NT2/D1 (cell line): Measurements from ENCODE around the gene EML6.
"Not testable (repeated sequence)": the region's sequence is repeated elsewhere in the genome, so short reads cannot be mapped to it uniquely, and the experiment has no call there.

Experiments used
- DNase-seq: peaks from one replicate; pipeline ENCODE4 v3.0.0-alpha.2; 2011; ENCODE audit warnings: low read depth, low spot score
- H3K27me3 ChIP-seq: 2 replicates; pipeline ENCODE4 v1.6.0; 2011; ENCODE audit warnings: mild to moderate bottlenecking; ENCODE audit not compliant: insufficient read length, insufficient read depth
- H3K36me3 ChIP-seq: 2 replicates; pipeline ENCODE4 v1.6.1; 2011; ENCODE audit warnings: mild to moderate bottlenecking, low read length, mixed read lengths; ENCODE audit not compliant: insufficient read depth, insufficient read length
- H3K4me1 ChIP-seq: 2 replicates; pipeline ENCODE4 v1.5.1; 2011; ENCODE audit not compliant: insufficient read depth, insufficient read length
- H3K4me3 ChIP-seq: 2 replicates; pipeline ENCODE4 v1.5.1; 2011; ENCODE audit warnings: low read depth; ENCODE audit not compliant: insufficient read length
- H3K9ac ChIP-seq: 2 replicates; pipeline ENCODE4 v1.6.0; 2011; ENCODE audit warnings: low read depth; ENCODE audit not compliant: insufficient read length
- H3K9me3 ChIP-seq: 2 replicates; pipeline ENCODE4 v1.5.1; 2011; ENCODE audit warnings: mild to moderate bottlenecking, low read length; ENCODE audit not compliant: insufficient read depth
- SUZ12 ChIP-seq: IDR thresholded peaks from 2 replicates; pipeline ENCODE4 v1.6.1; 2011; ENCODE audit not compliant: insufficient read length, insufficient read depth; ENCODE audit errors: extremely low read depth
- YY1 ChIP-seq: IDR thresholded peaks from 2 replicates; pipeline ENCODE4 v1.6.1; 2011; ENCODE audit not compliant: insufficient read length, insufficient read depth
- ZNF274 ChIP-seq: IDR thresholded peaks from 2 replicates; pipeline ENCODE4 v1.6.1; 2011; ENCODE audit warnings: mild to moderate bottlenecking, low read depth, low read length

Gene EML6

DNA sequence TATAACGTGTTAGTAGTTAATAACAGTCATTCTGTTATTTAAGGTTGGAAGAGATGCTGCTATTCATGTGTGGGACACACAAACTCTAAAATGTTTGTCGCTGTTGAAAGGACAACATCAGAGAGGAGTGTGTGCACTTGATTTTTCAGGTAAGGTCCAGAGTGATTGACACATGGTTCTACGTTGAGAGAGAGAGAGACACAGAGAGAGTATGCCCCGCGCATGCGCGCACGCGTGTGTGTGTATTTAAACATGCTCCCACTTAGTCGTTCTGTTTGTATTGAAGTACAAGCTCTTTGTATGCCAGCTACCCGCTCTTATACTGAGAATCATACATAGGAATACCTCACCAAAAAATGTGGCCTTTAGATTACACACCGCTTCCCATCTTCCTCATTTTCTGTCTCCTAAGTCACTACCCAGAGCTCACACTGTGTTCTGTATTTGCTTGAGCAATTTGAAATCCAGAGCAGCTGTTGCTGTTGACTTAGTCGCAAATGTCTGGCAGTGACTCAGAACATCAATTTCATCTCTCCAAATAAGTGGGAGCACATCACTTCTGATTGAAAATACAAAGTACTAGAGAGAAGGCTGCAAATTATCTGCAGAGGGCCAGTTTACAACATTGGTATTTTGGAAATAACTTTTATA lies 148.1 kb downstream of the EML6 start:
- H3K9me3 ChIP-seq, result no peaks in the 10 kb centered on the region
- no peaks in the 10 kb centered on the region for H3K27me3 ChIP-seq
- no peak overlapping the region for H3K9ac ChIP-seq
- no peaks in the 10 kb centered on the region for H3K4me1 ChIP-seq
- TF ChIP-seq YY1 (no peak), SUZ12 (no peak), ZNF274 (no peak)
- no peak overlapping the region for H3K4me3 ChIP-seq
- H3K36me3 ChIP-seq, result no peaks in the 10 kb centered on the region
- DNase-seq, result no peak

DNA sequence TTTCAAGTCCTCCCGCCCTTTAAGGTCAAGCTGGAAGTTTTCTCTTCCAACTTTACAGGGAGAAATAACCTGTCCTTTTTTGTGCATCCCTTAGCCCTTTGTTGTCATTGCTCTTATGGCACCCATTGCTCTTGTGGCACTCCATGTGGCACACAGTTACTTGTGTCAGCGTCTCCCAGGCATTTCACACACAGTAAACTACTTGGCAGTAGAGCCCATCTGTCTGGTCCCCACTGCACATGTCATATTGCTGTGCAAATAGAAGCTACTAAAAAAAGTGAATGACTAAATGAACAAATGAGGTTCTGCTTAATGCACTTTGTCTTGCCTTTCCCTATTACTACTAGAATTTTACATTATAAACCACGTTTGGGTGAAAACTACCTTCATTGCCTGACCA lies 149.3 kb downstream of the EML6 start:
- H3K9ac ChIP-seq, result no peak overlapping the region
- DNase-seq, result no peak
- TF ChIP-seq ZNF274 (no peak), YY1 (no peak), SUZ12 (no peak)
- H3K9me3 ChIP-seq, result no peaks in the 10 kb centered on the region
- H3K36me3 ChIP-seq, result no peaks in the 10 kb centered on the region
- H3K27me3 ChIP-seq, result no peaks in the 10 kb centered on the region
- no peak overlapping the region for H3K4me3 ChIP-seq
- H3K4me1 ChIP-seq, result no peaks in the 10 kb centered on the region

DNA sequence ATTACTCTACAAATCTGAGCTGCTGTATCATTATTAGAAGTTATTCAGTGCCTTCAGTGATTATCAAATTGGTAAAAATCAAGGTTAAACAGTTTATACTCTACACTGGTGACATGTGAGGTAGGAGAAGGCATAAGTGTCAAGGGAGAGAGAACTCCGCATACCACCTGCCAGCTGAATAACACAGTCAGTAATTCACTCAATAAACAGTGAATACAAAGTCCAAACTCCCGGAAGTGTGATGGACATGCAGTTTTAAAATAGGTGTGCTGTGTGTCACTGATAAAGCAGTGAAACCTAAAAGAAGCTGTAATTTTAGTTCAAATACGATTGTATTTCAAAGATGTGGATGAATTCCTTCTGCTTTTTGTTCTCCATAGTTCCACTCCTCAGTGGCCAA lies 149.8 kb downstream of the EML6 start:
- H3K27me3 ChIP-seq, H3K9ac ChIP-seq, H3K36me3 ChIP-seq, H3K4me3 ChIP-seq, H3K4me1 ChIP-seq, H3K9me3 ChIP-seq, DNase-seq: not testable (repeated sequence)

DNA sequence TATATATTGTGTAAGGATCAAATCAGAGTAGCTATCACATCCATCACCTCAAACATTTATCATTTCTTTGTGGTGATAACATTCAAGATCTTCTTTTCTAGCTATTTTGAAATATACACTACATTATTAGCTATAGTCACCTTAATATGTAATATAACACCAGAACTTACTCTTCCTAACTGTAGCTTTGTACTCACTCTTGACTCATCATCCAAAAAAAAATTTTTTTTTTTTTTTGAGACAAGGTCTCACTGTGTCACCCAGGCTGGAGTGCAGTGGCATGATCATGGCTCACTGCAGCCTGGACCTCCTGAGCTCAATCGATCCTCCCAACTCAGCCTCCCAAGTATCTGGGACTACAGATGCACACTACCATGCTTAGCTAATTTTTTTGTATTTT lies 153.3 kb downstream of the EML6 start:
- Histone ChIP-seq H3K4me3 (no peak overlapping the region), H3K36me3 (no peaks in the 10 kb centered on the region), H3K9ac (no peak overlapping the region), H3K9me3 (no peaks in the 10 kb centered on the region), H3K27me3 (no peaks in the 10 kb centered on the region), H3K4me1 (no peaks in the 10 kb centered on the region)
- DNase-seq, result no peak
- TF ChIP-seq YY1, result no peak
- TF ChIP-seq ZNF274, result no peak
- no peak for TF ChIP-seq SUZ12

DNA sequence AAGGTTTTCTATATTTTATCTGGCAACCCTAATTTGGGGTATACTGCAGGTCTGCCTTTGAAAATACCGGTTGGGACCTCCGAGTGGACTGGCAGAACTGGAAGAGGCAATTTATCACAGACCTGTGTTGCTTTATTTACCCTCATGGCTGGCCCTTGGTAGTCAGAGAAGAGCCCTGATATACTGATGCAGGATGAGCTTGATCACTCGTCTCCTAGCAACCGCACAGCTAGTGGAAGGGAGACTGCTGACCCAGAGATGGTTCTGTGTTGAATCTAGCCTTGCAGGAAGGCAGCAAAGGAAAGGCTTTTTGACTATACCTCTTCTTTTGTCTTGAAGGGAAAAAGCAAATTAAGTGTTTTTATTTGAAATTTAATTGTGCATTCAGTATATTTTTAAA lies 154.7 kb downstream of the EML6 start:
- no peak for DNase-seq
- H3K4me1 ChIP-seq, result no peaks in the 10 kb centered on the region
- no peak for TF ChIP-seq ZNF274
- TF ChIP-seq YY1, result no peak
- no peak for TF ChIP-seq SUZ12
- no peaks in the 10 kb centered on the region for H3K27me3 ChIP-seq
- no peaks in the 10 kb centered on the region for H3K36me3 ChIP-seq
- no peak overlapping the region for H3K4me3 ChIP-seq
- H3K9me3 ChIP-seq, result no peaks in the 10 kb centered on the region
- no peak overlapping the region for H3K9ac ChIP-seq

DNA sequence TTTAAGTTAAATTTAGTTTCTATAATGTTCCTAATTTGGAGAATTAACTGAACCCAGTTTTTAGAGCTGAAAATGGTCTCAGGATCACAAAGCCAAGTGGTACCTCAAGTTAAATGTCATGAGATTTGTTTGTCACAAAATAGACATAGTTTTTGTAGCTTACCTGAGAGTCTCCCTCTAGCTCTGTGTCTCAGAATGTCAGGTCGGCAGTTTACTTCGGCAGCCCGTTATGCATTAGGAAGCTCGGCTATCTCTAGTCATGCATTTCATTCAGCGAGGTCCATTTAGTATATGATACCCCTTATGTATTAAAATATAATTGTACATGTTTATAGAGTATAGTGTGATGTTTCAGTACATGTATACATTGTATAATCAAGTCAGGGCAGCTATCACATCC lies 155.6 kb downstream of the EML6 start:
- Histone ChIP-seq H3K36me3 (no peaks in the 10 kb centered on the region), H3K4me1 (no peaks in the 10 kb centered on the region), H3K9ac (no peak overlapping the region), H3K9me3 (no peaks in the 10 kb centered on the region), H3K27me3 (no peaks in the 10 kb centered on the region), H3K4me3 (no peak overlapping the region)
- TF ChIP-seq ZNF274, result no peak
- TF ChIP-seq SUZ12, result no peak
- TF ChIP-seq YY1, result no peak
- DNase-seq, result no peak

DNA sequence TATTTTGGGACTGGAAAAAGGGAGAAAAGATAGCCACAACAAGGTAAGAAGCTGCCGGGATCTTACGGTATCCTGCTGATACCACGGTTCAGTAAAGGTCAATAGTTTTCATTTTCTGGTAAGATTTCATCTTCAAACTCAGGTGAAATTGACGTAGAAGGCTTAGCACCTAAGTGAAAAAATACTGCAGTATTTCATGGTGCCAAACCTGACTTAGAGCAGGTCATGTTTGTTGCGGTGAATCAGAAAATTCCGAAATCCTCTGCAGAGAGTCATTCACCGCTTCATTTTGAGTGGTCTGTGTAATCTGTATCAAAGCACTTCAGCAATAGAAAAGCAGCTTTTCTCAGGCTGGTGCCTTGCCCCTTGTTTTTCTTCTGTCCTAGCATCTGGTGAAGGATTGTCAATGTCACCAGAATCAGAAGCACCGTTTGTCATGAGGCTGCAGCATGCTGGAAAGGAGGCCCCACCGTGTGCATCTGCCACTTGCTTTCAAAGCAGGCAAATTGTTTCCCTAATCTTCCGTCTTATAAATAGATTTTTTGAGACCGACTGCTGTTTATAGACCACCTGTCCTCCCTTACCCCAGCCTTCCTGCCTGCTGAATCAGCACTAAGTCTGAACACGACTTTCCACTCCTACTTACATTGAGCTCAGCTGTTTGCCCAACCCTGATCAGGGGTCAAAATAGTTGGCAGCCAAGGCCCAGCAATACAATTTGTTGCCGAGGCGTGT lies 156.3 kb downstream of the EML6 start:
- TF ChIP-seq SUZ12, result no peak
- Histone ChIP-seq H3K36me3 (no peaks in the 10 kb centered on the region), H3K4me1 (no peaks in the 10 kb centered on the region), H3K27me3 (no peaks in the 10 kb centered on the region), H3K4me3 (no peak overlapping the region), H3K9ac (no peak overlapping the region), H3K9me3 (no peaks in the 10 kb centered on the region)
- no peak for DNase-seq
